Mucosa of descending colon (tissue), 3 donors: ENCODE data around the gene ELMOD1. TPM values are rescaled to one million over a fixed set of nuclear protein-coding genes. Genes with fewer than 3 reads are reported as not detected.

Experiments
- ATAC-seq: fragments of 200-7000 bp; cut with Tn5 transposase; one replicate; pipeline ENCODE4 v1.9.1; 2020; ENCODE audit warnings: mild to moderate bottlenecking, moderate library complexity
- DNase-seq, 3 donors: peaks; one replicate each; pipeline ENCODE4 v3.0.0-alpha.2; 2020
- H3K36me3 ChIP-seq: fragments of 200-600 bp; one replicate; pipeline ENCODE4 v1.8.0; 2021; ENCODE audit warnings: low read depth, mild to moderate bottlenecking
- H3K4me1 ChIP-seq: fragments of 200-600 bp; one replicate; pipeline ENCODE4 v1.8.0; 2021; ENCODE audit warnings: low read depth, mild to moderate bottlenecking
- H3K4me3 ChIP-seq: fragments of 200-600 bp; one replicate; pipeline ENCODE4 v1.8.0; 2021; ENCODE audit warnings: mild to moderate bottlenecking
- H3K9me3 ChIP-seq: fragments of 200-600 bp; one replicate; pipeline ENCODE4 v1.8.0; 2021; ENCODE audit warnings: mild to moderate bottlenecking
- intact Hi-C, 2 donors: fragments of 100-400 bp; cut with DNase I in 1 of 2; cut with micrococcal nuclease in 1 of 2; formaldehyde crosslinking; loops; one replicate each; pipeline versions ENCODE4 v1.11.0 to v1.11.1; 2022; cut with DNase I, micrococcal nuclease
- total RNA-seq, 3 donors: library from RNA; stranded (reverse); fragmentation: NEBNext Ultra II Directional in 2 of 3; extraction: Animal tissue kit (Norgen Biotek cat#: 25700) in 2 of 3; gene quantifications; one replicate each; pipeline versions ENCODE4 v1.2.1 to v1.2.4, GENCODE V29; 2021 to 2023
- TF ChIP-seq, protein P1 (sequence below): fragments of 200-600 bp; IDR thresholded peaks from one replicate; pipeline ENCODE4 v1.8.0; 2022; ENCODE audit warnings: antibody characterized with exemption, mild to moderate bottlenecking
- donor health status: DM: no; HTN: no; CAD: no; lungs with moderate emphysema.
- donor health status: DM: no; HTN: no; CAD: no.
- donor health status: DM: no; HTN: yes; CAD: no.

ELMOD1 gene
- total RNA-seq, 3 donors from 2014 or later, result 0.31 to 0.57 TPM; not detected in 1

DNA sequence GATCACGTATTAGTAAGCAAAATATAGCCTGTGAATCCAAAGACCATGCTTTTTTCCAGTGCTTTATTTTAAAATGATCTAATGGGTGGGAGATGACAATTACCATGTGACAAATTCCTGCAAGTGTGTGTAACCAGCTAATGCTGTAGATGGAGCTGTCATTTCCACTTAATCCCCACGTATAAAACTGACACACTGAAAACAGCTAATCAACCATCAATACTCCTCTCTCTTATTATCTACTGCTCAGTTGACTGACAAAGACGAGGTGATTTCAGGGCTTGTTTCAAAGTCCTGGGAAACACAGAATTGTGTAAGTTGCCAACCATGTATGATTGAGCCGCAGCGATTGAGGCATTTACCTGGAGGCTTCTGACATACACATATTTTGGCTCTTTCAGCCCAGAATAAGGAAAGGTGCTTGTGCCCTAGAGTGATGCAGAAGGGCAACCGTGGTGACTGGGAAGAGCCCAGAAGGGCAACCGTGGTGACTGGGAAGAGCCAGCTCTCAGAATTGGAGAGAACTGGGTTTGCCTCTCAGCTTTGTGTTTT, 111.2 kb downstream of the ELMOD1 start:
- DNase-seq, result no peak
- TF ChIP-seq, protein P1, sequence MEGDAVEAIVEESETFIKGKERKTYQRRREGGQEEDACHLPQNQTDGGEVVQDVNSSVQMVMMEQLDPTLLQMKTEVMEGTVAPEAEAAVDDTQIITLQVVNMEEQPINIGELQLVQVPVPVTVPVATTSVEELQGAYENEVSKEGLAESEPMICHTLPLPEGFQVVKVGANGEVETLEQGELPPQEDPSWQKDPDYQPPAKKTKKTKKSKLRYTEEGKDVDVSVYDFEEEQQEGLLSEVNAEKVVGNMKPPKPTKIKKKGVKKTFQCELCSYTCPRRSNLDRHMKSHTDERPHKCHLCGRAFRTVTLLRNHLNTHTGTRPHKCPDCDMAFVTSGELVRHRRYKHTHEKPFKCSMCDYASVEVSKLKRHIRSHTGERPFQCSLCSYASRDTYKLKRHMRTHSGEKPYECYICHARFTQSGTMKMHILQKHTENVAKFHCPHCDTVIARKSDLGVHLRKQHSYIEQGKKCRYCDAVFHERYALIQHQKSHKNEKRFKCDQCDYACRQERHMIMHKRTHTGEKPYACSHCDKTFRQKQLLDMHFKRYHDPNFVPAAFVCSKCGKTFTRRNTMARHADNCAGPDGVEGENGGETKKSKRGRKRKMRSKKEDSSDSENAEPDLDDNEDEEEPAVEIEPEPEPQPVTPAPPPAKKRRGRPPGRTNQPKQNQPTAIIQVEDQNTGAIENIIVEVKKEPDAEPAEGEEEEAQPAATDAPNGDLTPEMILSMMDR, result no peak
- intact Hi-C loops, result no loop called here

DNA sequence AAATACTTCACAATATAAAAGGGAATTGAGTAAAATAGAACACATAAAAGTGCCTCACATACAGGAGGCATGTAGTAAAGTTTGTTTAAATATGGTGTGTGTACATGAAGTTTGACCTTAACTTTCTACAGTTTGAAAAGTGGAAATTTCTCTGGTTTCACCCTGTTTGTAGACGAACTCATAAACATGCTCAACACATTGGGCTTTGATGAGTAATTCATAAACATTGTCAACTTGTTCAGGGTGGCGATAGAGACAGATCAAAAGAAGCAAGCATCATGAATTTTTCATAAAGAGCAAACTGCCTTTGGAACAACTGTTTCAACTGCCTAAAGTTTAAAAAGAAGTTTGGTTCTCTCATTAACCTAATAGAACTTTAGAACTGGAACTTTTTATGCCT, 111.8 kb downstream of the ELMOD1 start:
- no peaks in the 10 kb centered on the region for H3K36me3 ChIP-seq
- ATAC-seq (no peak), DNase-seq (no peak)
- no peak overlapping the region for H3K4me3 ChIP-seq
- H3K9me3 ChIP-seq, result no peaks in the 10 kb centered on the region
- TF ChIP-seq, protein P1, result no peak
- intact Hi-C loops, result no loop called here
- no peaks in the 10 kb centered on the region for H3K4me1 ChIP-seq

More for the DNA sequence above, 111.2 kb downstream of the ELMOD1 start:
- no peak for ATAC-seq
- Histone ChIP-seq H3K9me3 (no peaks in the 10 kb centered on the region), H3K4me3 (no peak overlapping the region), H3K4me1 (no peaks in the 10 kb centered on the region), H3K36me3 (no peaks in the 10 kb centered on the region)

DNA sequence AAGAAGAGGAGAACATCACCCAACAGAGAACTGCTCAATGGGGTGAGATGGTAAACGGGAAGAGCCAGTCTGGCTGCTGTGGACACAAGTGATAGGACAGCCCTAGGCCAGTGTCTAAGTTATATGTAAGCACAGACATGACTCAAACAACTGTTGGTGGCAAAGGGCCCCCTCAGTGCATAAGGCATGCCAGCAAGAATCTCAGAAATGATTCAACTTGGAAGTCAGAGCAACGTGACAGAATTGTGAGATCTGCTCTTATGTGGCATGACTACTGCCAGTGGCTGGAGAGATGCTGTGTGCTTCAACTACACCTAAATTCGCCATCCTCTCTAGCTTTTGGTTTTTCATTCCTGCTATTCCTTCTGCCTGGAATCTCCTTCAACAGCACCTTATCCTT, 113.5 kb downstream of the ELMOD1 start:
- TF ChIP-seq, protein P1, result no peak
- H3K4me1 ChIP-seq, result no peaks in the 10 kb centered on the region
- DNase-seq (no peak), ATAC-seq (no peak)
- no peaks in the 10 kb centered on the region for H3K36me3 ChIP-seq
- intact Hi-C loops, result no loop called here
- no peak overlapping the region for H3K4me3 ChIP-seq
- no peaks in the 10 kb centered on the region for H3K9me3 ChIP-seq

DNA sequence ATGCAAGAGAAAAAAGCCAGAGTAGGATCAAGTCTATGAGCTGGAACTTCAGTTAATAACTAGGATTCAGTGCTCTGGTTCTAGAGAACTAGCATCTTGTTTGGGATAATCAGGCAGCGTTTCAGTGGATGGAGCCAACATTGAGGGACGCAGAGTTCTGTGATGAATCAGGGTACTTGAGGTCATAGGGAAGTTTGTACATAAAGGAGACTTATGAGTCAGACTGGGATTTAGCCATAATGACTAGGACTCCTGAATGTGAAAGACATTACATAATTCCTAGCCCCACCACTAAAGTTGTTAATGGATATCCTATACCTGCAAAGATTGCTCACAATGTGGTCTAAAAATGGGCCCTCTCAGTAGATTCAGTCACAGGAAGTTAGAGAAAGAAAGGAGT, 114.1 kb downstream of the ELMOD1 start:
- Histone ChIP-seq H3K9me3 (no peaks in the 10 kb centered on the region), H3K4me1 (no peaks in the 10 kb centered on the region), H3K4me3 (no peak overlapping the region), H3K36me3 (no peaks in the 10 kb centered on the region)
- intact Hi-C loops, result no loop called here
- ATAC-seq (peak; percentile 26), DNase-seq (no peak)
- TF ChIP-seq, protein P1, result no peak

DNA sequence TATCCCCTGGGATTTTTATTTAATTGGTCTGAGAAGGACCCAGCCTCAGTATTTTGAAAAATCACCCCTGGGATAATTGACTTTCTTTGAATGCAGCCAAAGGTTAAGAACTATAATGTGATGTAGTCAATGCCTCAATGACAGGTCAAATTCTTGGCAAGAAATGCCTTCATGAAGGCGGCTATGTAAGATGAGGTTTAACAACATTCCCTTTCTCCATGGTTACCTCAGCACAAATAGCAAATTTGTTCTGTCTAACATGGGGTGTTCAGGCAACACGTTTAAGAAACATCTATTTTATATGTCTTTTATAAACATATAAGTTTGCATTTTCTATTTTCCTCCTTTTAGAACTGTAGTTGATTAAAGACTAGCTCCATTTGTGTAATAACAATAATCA, 115.6 kb downstream of the ELMOD1 start:
- no peaks in the 10 kb centered on the region for H3K4me1 ChIP-seq
- H3K36me3 ChIP-seq, result no peaks in the 10 kb centered on the region
- no peak overlapping the region for H3K4me3 ChIP-seq
- H3K9me3 ChIP-seq, result no peaks in the 10 kb centered on the region
- DNase-seq, result no peak
- intact Hi-C loops, result no loop called here
- TF ChIP-seq, protein P1, result no peak
- no peak for ATAC-seq

DNA sequence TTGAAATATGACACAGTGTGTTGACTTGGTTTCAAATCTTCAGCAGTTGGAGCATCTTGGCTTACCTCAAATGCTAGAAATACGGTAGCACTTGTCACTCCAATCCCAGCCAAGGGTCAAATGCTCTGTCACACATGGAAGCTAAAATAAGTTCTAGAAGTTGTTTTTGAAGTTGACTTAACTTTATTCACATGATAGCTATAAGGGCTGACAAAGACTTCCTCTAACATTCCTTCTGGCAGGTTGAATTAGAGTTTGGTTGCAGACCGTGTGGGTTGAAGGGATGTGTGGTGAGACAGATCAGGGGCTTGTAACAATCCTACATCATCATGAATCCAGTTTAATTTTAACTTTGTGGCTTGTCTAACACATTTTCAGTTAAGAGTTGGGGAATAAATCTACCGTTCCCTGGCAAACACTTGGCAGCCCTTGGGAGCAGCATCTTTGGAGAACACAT, 116.3 kb downstream of the ELMOD1 start:
- DNase-seq, result no peak
- TF ChIP-seq, protein P1, result no peak
- H3K9me3 ChIP-seq, result no peaks in the 10 kb centered on the region
- no peaks in the 10 kb centered on the region for H3K4me1 ChIP-seq
- H3K36me3 ChIP-seq, result no peaks in the 10 kb centered on the region
- no peak for ATAC-seq
- H3K4me3 ChIP-seq, result no peak overlapping the region
- intact Hi-C loops, result no loop called here
